ENCODE data around the gene RAB44.
A peak's percentile ranks its signal among the peaks of the same experiment; 100 is the strongest.

The RAB44 gene

GRCh38 chr6:36668591-36668990 lies 29.0 kb upstream of the RAB44 start:
- DNase-seq = no peak

DNA sequence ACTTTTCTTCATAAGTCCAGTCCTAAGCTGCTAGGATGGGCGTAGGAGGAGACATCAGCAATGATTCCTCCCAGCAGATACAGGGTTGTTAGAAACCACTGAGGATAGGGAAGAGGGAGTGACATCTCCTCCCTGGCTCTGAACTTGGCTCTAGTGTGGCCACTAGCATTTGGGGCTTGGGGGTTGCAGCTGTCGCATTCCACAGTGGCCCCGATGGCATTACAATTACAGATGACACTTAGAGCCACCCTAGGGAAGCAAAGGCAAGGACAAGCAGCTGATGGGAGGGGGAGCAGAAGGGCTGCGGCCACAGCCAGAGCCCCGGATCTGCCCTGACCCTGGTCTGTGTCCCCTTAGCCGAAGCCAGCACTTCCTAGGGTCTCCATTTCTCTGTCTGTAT lies 28.6 kb upstream of the RAB44 start:
- no peak for DNase-seq

DNA sequence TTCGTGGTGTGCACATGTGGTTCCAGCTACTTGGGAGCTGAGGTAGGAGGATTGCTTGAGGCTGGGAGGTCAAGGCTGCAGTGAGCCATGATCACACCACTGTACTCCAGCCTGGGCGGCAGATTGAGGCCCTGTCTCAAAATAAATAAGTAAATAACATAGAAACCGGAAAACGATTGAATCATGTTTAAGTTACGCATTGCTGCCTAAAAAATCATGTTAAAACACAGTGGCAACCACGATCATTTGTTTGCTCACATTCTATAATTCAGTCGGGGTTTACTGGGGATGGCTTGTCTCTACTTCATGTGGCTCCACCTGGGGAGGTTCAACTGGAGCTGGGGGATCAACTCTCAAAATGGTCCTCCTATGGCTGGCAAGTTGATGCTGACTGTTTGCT lies 27.4 kb upstream of the RAB44 start:
- DNase-seq = no peak

DNA sequence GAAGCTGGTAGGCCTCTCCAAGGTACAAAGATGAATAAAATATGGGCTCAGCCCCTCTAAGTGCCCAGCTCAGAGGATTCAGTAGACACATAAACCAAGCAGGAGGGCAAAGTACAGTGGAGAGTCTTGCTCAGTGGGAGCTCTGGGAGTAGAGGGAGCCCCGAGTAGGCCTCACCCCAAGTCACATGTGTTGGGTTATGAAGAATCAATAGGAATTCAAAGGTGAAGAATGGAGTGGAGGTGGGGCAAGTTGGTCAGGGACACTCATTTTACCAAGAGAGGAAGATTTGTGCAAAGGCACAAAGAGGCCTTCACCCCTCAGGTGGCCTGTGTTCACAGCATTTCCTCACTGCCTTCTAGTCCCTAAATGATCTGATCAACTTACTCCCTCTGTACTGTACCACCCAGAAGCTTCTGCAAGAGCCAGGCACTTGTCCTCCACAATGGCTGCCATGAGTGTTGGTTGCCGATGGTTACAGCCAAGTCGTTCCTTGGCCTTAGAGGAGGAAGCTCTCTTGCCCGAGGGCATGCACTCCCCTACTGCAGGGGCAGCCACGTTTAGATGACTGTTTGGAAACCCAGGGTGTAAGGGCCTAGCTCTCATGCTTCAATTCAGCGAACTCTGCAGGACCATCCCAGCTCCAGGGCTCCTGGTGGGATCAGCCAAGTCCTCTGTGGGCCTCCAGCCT lies 25.8 kb upstream of the RAB44 start:
- DNase-seq = no peak

DNA sequence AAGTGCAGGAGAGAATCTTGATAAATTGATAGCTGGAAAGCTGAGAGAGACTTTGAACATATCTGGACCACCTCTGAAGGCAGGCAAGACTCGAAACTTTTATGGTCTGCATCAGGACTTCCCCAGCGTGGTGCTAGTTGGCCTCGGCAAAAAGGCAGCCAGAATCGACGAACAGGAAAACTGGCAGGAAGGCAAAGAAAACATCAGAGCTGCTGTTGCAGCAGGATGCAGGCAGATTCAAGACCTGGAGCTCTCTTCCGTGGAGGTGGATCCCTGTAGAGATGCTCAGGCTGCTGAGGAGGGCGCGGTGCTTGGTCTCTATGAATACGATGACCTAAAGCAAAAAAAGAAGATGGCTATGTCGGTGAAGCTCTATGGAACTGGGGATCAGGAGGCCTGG lies 23.7 kb upstream of the RAB44 start:
- no peak for DNase-seq

- DNase-seq = no peak
These were observed 22.7 kb upstream of the RAB44 start for GRCh38 chr6:36674942-36675341.

DNA sequence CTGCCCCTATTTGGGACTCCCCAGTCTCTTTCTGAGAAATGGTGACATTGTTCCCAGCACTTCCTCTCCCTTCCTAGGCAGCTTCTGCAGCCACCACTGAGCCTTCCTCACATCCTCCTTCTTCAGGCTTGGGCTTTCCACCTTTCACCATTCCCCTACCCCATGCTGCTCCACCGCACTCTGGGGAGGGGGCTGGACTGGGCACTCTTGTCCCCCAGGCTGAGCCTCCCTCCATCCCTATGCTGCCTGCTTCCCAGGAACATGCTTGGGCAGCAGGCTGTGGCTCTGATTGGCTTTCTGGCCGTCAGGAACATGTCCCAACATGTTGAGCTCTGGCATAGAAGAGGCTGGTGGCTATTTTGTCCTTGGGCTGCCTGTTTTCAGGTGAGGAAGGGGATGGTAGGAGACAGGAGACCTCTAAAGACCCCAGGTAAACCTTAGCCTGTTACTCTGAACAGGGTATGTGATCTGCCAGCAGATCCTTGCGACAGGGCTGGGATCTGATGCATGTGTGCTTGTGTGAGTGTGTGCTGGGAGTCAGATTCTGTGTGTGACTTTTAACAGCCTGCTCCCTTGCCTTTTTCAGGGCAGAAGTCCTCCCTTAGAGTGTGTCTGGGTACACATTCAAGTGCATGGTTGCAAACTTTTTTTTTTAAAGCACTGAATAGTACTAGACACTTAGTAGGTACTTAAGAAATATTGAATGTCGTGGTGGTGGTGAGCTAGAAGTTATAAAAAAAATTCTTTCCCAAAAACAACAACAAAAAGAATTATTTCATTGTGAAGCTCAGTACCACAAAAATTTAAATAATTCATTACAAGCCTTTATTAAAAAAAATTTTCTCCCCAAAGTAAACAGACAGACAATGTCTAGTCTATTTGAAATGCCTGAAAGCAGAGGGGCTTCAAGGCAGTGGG lies 21.2 kb upstream of the RAB44 start:
- DNase-seq = no peak

GRCh38 chr6:36677059-36677749 lies 20.4 kb upstream of the RAB44 start:
- DNase-seq = no peak

GRCh38 chr6:36677753-36678487 lies 19.7 kb upstream of the RAB44 start:
- DNase-seq = no peak

GRCh38 chr6:36678488-36679042 lies 19.1 kb upstream of the RAB44 start, which contains the start of gene CDKN1A:
CDKN1A (plus strand) TSS chr6:36678714; CDS start chr6:36684102, 5,388 bp downstream.
- DNase-seq = peak; percentile 91

GRCh38 chr6:36679043-36679833 lies 18.4 kb upstream of the RAB44 start:
- peak; percentile 21 for DNase-seq

DNA sequence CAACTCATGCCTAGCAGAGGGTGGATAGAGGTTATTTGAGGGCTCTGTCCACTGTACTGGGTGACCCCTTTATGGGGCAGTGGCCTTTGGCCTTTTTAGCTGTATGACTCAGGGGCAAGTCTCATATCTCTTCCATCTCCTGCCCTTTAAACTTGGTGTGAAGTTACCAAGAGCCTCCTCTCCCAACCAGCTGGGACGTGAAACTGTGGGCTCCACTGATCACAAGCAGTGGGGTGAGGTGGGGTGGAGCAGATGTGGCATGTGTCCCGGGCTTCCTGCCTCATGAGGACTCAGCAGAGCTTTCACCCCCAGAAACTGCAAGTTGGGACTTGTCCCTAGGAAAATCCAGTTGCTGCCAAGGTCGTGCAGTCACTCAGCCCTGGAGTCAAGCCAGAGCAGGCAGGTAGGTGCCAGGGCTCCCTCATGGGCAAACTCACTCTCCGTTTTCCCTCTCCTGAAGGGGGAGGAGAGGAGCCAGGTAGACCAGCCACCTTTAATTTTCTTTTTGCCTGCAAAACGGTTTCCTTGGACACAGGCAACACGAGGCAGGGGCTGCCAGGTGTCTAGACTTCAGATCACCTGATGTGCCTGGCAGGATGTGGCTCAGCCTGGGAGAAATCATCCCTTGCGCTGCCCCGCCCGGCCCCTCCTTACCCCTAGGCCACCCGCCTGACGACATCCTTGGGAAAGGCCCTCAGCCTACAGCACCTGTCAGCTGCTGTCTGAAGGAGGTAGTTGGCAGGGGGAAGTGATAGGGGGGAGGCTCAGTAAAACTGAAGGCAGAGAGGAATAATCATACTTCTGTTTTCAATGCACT lies 15.1 kb upstream of the RAB44 start:
- DNase-seq = peak; percentile 50

DNA sequence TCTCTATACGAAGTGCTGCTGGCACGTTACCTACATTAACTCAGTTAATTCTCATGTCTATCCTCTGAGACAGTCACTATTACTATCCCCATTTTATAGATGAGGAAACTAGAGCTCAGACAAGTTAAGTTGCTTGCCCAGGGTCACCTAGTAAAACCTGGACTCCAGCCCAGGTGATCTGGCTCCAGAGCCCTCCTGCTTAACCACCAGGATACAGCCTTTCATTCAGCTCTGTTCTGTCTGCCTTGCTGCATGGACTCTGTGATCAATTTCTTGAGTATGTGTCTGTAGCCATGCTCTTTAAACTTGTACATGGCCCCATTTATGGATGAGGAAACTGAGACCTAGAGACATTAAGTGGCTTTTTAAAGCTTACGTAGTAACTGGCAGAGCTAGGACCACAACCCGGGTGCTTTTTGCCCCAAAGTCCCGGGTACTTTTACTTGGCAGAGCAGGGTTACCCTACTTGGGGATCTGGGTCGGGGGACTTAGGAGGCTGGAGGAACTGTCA lies 14.4 kb upstream of the RAB44 start:
- no peak for DNase-seq

GRCh38 chr6:36683656-36684446 lies 13.8 kb upstream of the RAB44 start:
- DNase-seq = no peak

DNA sequence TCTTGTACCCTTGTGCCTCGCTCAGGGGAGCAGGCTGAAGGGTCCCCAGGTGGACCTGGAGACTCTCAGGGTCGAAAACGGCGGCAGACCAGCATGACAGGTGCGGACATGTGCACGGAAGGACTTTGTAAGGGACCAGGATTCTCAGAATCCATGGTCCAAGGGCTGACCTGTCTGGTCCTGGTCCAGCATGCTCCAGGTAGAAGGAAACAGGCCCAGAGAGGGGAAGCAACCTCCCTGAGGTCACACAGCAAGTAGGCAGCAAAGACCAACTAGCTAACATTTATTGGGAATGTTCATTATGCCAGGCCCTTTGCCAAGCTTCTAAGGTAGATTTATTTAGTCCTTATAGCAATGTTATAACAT lies 13.2 kb upstream of the RAB44 start:
- DNase-seq = no peak

DNA sequence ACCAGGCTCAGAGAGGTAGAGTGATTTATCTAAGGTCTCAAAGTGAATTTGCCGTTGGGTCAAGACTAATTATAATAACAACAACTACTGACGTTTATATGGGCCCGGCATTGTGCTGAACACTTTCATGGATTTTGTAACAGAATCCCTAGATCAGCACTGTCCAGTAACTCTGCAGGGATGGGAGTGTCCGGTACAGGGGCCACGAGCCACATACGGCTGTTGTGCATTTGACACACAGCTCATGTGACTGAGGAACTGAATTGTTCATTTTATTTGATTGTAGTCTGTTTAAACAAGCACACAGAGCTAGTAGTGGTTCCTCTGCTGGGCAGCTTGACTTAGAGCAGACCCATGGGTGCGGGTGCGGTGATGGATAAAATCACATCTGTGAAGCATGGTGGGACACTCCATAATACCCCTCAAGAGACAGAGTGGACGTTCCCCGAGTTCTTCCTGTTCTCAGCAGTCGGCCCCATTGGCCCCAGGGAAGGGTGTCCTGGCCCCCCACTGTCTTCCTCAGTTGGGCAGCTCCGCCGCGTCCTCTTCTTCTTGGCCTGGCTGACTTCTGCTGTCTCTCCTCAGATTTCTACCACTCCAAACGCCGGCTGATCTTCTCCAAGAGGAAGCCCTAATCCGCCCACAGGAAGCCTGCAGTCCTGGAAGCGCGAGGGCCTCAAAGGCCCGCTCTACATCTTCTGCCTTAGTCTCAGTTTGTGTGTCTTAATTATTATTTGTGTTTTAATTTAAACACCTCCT lies 12.3 kb upstream of the RAB44 start:
- no peak for DNase-seq

- peak; percentile 76 for DNase-seq
These were observed 11.5 kb upstream of the RAB44 start for GRCh38 chr6:36685926-36686667.

All from hematopoietic multipotent progenitor cell treated with erythropoietin and hydrocortisone succinate and interleukin-3 and kit ligand, for 4 days (in vitro differentiated cells).